GM12891 (cell line): ENCODE results near the gene RPL31.

Source experiments
- DNase-seq: peaks from one replicate; pipeline ENCODE4 v3.0.0; 2011; ENCODE audit warnings: low spot score; ENCODE audit not compliant: insufficient read length
- FAIRE-seq: peaks from 2 replicates; lab custom pipeline; 2011; peaks lifted over from hg19 to GRCh38; lab: Jason Lieb, UNC
- PAX5 ChIP-seq: IDR thresholded peaks from 2 replicates; pipeline ENCODE4 v1.6.1; 2011; ENCODE audit warnings: low read length, moderate library complexity, mild to moderate bottlenecking; ENCODE audit not compliant: insufficient read depth, severe bottlenecking
- POLR2A ChIP-seq: IDR thresholded peaks from 2 replicates; pipeline ENCODE4 v1.6.1; 2011; ENCODE audit warnings: low read depth, low read length, control low read depth
- POLR2AphosphoS5 ChIP-seq: IDR thresholded peaks from 2 replicates; pipeline ENCODE4 v1.6.1; 2011; ENCODE audit warnings: low read depth, low read length, control low read depth
- POU2F2 ChIP-seq: IDR thresholded peaks from 2 replicates; pipeline ENCODE4 v1.6.1; 2011; ENCODE audit warnings: low read depth, mild to moderate bottlenecking, control low read depth, low read length, moderate library complexity
- SPI1 ChIP-seq: IDR thresholded peaks from 2 replicates; pipeline ENCODE4 v1.6.1; 2011; ENCODE audit warnings: low read depth, low read length, control low read depth
- TAF1 ChIP-seq: IDR thresholded peaks from 2 replicates; pipeline ENCODE4 v1.6.1; 2011; ENCODE audit warnings: low read depth, low read length, control low read depth

The RPL31 gene

GRCh38 chr2:101003278-101003775 lies 1.2 kb downstream of the RPL31 start:
- TF ChIP-seq POU2F2 (no peak), POLR2AphosphoS5 (no peak; the same call in 1 of the 2 replicates), SPI1 (no peak), POLR2A (no peak), PAX5 (no peak), TAF1 (no peak)
- no peak for FAIRE-seq

GRCh38 chr2:101004620-101005325 lies 2.7 kb downstream of the RPL31 start:
- TF ChIP-seq PAX5 (no peak), TAF1 (no peak), POLR2A (0 out of 2 replicates have a peak, but pooled peaks have one; percentile 28)
- FAIRE-seq, result no peak
- DNase-seq, result no peak

More at GRCh38 chr2:101003278-101003775, 1.2 kb downstream of the RPL31 start:
- no peak for DNase-seq

- TF ChIP-seq SPI1 (no peak), POLR2A (no peak; the same call in 1 of the 2 replicates), TAF1 (no peak), PAX5 (no peak), POLR2AphosphoS5 (no peak), POU2F2 (no peak)
- no peak for DNase-seq
- no peak for FAIRE-seq
Observed at GRCh38 chr2:101006065-101006715, 4.1 kb downstream of the RPL31 start.

- TF ChIP-seq TAF1, result no peak
- peak; percentile 83 for TF ChIP-seq POLR2AphosphoS5
- peak; percentile 75 for TF ChIP-seq POLR2A
- no peak for FAIRE-seq
Observed at GRCh38 chr2:101007415-101008345, 5.6 kb downstream of the RPL31 start.

GRCh38 chr2:101011152-101011551 lies 9.1 kb downstream of the RPL31 start:
- DNase-seq, result no peak
- FAIRE-seq, result no peak
- TF ChIP-seq POLR2AphosphoS5 (no peak), SPI1 (no peak)

More at GRCh38 chr2:101007415-101008345, 5.6 kb downstream of the RPL31 start:
- DNase-seq, result no peak

- FAIRE-seq (peak; percentile 59), DNase-seq (no peak)
- TF ChIP-seq POU2F2 (no peak), SPI1 (peak; percentile 78)
Observed at GRCh38 chr2:101012054-101012705, 10.1 kb downstream of the RPL31 start.

GRCh38 chr2:101012706-101013181 lies 10.7 kb downstream of the RPL31 start:
- peak; percentile 51 for FAIRE-seq
- DNase-seq, result no peak
- TF ChIP-seq POLR2A (no peak), PAX5 (no peak), SPI1 (no peak), POU2F2 (no peak), POLR2AphosphoS5 (no peak), TAF1 (no peak)

- DNase-seq, result no peak
- TF ChIP-seq POLR2A (no peak), POLR2AphosphoS5 (no peak), POU2F2 (no peak), PAX5 (no peak), SPI1 (no peak), TAF1 (no peak)
- FAIRE-seq, result no peak
Observed at GRCh38 chr2:101014264-101014857, 12.3 kb downstream of the RPL31 start.

GRCh38 chr2:101017371-101017770 lies 15.3 kb downstream of the RPL31 start:
- no peak for FAIRE-seq

More at GRCh38 chr2:101017371-101017770, 15.3 kb downstream of the RPL31 start:
- TF ChIP-seq SPI1 (no peak), POLR2AphosphoS5 (no peak), POLR2A (no peak), POU2F2 (no peak), TAF1 (no peak), PAX5 (no peak)
- no peak for DNase-seq
